NCI-H345 treated with DMSO at 0.1 percent for 48 hours (cell line): Measurements from ENCODE around the gene IL17A.

Experiments
- DNase-seq: peaks from one replicate; lab custom pipeline; 2025; ENCODE audit not compliant: unreplicated experiment; lab: John Stamatoyannopoulos, UW

The IL17A gene

GRCh38 chr6:52186075-52186474, at the start of gene IL17A:
Gene IL17A (plus strand): TSS chr6:52186375. CDS start chr6:52186432, 57 bp downstream.
- no peak for DNase-seq

GRCh38 chr6:52136934-52137467, 49.2 kb upstream of the IL17A start:
- DNase-seq = no peak

- DNase-seq = no peak
Measured at GRCh38 chr6:52138284-52138683, 47.9 kb upstream of the IL17A start.

- DNase-seq = no peak
Measured at GRCh38 chr6:52139985-52140680, 46.0 kb upstream of the IL17A start.

- no peak for DNase-seq
Measured at GRCh38 chr6:52141596-52141995, 44.6 kb upstream of the IL17A start.

- DNase-seq = no peak
Measured at GRCh38 chr6:52142556-52142955, 43.6 kb upstream of the IL17A start.

GRCh38 chr6:52143551-52143950, 42.6 kb upstream of the IL17A start:
- no peak for DNase-seq

GRCh38 chr6:52144196-52145076, 41.7 kb upstream of the IL17A start:
- DNase-seq = no peak

- DNase-seq = no peak
Measured at GRCh38 chr6:52146851-52147445, 39.2 kb upstream of the IL17A start.

- no peak for DNase-seq
Measured at GRCh38 chr6:52149076-52149475, 37.1 kb upstream of the IL17A start.

- DNase-seq = no peak
Measured at GRCh38 chr6:52149949-52150348, 36.2 kb upstream of the IL17A start.

- DNase-seq = no peak
Measured at GRCh38 chr6:52152070-52152423, 34.1 kb upstream of the IL17A start.

GRCh38 chr6:52152711-52153160, 33.4 kb upstream of the IL17A start:
- no peak for DNase-seq

GRCh38 chr6:52154381-52154780, 31.8 kb upstream of the IL17A start:
- DNase-seq = no peak

GRCh38 chr6:52155791-52156576, 30.2 kb upstream of the IL17A start:
- no peak for DNase-seq

- DNase-seq = no peak
Measured at GRCh38 chr6:52157301-52157941, 28.8 kb upstream of the IL17A start.

- no peak for DNase-seq
Measured at GRCh38 chr6:52160472-52161104, 25.6 kb upstream of the IL17A start.

GRCh38 chr6:52161689-52162438, 24.3 kb upstream of the IL17A start:
- DNase-seq = no peak
